Measurements from ENCODE around the gene CTDSP2.

The CTDSP2 gene

DNA sequence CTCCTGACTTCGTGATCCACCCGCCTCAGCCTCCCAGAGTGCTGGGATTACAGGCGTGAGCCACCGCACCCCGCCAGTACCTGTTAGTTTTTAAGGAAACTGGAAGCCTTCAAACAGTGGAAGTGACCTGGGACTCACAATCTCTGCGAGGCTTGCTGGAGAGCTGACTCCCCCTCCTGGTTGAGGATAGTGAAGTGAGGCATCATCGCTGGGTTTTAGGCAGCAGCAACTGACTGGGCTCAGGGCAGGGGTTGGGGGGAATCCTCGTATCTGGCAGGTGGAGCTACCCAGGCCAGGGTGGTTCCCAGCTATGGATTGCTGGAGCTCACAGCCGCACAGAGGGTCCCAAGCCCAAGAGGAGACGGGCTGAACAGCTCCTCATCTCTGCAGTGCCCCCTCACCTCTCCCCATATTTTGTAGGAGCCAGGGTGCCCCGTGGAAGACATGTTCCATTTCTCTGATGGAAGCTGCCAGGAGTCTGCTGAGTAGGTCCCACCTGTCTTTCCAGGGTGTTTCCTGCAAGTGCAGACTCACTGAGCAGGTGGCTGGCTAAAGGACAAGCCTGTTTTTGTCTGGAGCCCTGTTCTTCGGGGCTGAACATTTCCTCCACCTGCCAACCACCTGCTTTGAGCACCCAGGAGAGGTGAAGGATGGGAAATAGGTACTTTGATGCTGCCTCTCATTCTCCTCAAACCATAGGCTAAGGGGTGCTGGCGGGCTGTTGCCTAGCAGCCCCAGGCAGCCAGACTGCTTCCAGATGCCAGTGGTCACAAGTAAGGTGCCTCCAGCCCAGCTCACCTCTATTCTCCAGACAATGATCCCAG lies 31.1 kb downstream of the CTDSP2 start:
- DNase-seq (ENCODE audit: low read depth) = no peak

DNA sequence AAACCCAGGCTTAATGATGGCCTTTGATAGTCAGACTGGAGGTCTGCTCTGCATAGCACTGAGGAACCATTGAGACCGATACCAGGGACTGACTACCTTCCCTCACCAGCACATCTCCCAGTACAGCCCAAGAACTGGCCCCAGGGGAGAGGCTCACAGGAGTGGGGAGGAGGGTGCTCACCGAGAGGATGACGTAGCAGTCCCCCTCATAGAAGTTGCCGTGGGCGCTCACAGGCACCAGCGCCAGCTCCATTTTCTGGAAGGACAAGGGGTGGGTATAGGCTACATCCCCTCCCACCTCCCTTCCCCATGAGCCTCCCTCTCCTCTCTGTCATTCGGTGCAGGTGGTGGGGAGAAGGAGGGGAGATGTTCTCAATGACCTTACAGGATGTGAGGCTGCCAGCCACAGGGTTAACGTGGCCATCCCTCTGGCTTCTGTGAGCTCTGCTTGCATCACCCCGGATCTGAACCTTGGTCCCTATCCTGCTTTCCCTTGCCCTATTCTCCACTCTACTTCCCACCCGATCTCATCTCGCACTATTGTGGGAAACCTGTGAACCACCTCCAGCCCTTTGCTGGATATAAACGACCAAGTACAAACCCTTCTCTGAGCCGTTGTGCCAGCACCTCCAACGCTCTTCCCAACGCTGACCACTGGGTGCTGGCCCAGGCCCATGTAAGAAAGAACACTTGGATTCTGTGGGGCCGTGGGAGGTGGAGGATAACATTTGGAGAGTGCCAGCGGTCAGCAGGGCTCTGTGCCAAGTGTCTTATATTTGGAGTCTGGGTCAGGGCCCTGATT lies 32.4 kb downstream of the CTDSP2 start:
- DNase-seq (ENCODE audit: low read depth) = no peak

- DNase-seq (ENCODE audit: low read depth) = no peak
Measured at GRCh38 chr12:57813111-57813970, 33.2 kb downstream of the CTDSP2 start.

DNA sequence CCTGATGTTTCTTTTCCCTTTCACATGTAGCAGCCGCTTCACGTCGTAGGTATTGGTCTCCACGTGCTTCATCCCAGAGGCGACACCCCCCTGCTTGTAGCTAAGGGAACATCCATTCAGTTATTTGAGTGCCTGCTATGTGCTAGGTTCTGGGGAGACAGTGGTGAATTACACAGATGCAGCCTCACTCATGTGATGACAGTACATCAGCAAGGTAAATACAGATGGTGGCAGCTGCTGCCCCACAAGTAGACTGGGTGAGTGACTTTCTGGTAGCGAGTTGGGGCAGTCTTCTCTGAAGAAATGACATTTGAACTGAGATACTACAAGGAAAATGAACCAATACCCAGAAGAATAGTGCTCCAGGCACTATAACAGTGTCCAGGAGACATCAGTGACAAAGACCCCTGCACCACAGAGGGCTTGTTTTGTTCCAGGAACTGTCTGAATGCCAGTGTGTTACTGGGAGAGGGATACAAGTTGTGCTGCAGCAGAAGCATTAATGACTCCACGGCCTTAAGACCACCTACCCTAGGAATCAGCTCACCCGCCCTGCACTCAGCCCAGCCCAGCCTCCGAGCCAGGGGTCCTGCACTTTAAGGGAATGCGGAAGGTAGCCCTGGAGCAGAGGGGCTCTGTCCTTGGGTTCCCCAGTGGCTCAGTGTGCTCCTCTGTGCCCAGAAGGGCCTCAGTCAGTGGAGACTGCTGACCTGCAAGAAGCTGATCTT lies 35.3 kb downstream of the CTDSP2 start:
- DNase-seq (ENCODE audit: low read depth) = no peak

DNA sequence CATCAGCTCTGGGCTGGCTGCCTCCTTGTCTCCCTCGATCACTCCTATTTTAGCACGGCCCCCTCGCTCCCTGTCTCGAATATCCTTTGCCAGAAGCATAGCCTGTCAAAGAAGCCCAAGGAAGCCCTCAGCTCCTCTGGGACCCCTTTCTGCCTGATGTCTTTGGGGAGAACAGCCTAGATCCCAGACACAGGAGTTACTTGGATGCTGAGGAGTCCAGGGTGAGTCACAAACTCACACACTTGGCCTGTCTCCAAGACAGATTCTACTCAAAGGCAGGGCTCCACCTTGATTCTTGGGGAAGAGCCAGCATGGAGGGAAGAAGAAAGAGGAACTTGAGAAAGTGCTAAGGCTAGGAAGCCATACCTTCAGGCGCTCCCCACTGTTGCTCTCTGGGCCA lies 36.1 kb downstream of the CTDSP2 start:
- no peak for DNase-seq (ENCODE audit: low read depth)

DNA sequence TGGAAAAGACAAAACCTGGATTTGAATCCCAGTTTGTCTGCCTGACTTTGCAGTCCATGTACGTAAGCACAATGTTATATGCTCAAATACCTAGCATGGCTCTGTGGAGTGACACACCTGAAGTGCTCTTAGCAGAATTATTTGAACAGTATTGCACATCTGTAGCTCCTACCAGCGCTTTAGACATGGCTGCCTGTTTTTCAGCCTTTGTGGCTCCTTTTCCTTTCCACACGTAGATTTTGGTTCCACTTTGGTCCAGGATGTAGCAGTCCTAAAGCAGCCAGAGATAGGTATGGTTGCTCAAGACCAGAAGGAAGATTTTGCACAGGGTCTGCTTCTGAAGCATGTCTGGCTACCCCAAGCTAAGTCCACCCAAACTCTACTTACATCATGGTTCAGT lies 37.1 kb downstream of the CTDSP2 start:
- DNase-seq (ENCODE audit: low read depth) = no peak

DNA sequence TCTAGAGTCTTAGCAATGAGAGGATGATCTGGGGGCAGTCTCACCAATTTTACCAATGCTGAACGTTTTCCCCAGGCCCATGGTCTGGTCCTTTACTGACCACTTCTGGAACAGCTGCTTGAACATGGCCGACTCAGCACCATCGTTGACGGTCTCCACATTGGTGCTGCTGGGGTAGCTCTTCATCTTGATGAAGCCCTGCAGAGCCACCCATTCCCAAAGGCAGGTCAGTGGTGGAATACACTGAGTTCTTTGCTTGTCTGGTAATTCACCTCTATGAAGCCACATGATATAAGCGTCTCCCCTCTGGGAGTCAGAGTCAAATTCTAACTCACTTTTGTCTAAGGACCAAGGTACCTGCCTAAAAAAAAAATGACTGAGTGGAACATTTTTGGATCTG lies 38.2 kb downstream of the CTDSP2 start:
- DNase-seq (ENCODE audit: low read depth) = no peak

DNA sequence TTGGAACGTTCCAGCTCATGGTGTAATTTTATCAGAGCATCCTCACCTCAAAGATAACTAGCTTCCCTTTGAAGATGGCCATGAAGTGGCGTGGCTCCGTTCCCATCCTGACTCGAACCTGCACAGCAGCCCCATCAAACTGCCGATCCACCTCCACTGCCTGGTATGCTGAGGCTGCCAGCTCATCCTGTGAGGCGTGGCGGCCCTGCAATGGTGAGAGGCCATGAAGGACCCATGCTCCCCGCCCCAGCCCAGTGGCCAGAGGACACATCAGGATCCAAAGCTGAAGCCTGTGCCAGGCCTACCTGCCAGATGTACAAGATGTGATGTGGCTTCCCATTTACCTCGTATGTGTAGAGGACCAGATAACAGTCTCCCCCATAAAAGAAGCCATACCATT lies 39.2 kb downstream of the CTDSP2 start:
- DNase-seq (ENCODE audit: low read depth) = no peak

GRCh38 chr12:57806677-57807076 lies 39.9 kb downstream of the CTDSP2 start:
- no peak for DNase-seq (ENCODE audit: low read depth)

GRCh38 chr12:57803319-57803893 lies 43.1 kb downstream of the CTDSP2 start:
- DNase-seq (ENCODE audit: low read depth) = no peak

DNA sequence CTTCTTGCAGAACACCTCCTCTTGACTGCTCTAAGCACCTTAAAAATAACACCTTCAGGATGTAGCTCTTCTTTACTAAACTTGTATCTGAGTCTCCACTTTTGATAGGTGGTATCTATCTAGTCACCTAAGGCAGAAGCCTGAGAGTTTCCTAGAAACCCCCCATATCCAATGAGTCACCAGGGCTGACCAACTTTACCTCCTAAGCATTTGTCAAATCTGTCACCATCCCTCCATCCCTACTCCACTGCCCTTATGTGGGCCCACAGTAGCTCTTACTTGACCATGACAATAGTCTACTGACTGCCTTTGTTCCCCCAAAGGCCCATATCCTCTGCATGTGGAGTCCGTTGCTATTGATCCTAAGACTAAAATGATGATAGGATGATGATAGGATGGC lies 43.9 kb downstream of the CTDSP2 start:
- no peak for DNase-seq (ENCODE audit: low read depth)

GRCh38 chr12:57800965-57801364 lies 45.6 kb downstream of the CTDSP2 start:
- no peak for DNase-seq (ENCODE audit: low read depth)

GRCh38 chr12:57797933-57798332 lies 48.6 kb downstream of the CTDSP2 start:
- DNase-seq (ENCODE audit: low read depth) = no peak

- DNase-seq (ENCODE audit: low read depth) = no peak
Measured at GRCh38 chr12:57796996-57797395, 49.5 kb downstream of the CTDSP2 start.

- DNase-seq (ENCODE audit: low read depth) = no peak
Measured at GRCh38 chr12:57795354-57795753, 51.2 kb downstream of the CTDSP2 start.

GRCh38 chr12:57793920-57794319 lies 52.6 kb downstream of the CTDSP2 start:
- no peak for DNase-seq (ENCODE audit: low read depth)

DNA sequence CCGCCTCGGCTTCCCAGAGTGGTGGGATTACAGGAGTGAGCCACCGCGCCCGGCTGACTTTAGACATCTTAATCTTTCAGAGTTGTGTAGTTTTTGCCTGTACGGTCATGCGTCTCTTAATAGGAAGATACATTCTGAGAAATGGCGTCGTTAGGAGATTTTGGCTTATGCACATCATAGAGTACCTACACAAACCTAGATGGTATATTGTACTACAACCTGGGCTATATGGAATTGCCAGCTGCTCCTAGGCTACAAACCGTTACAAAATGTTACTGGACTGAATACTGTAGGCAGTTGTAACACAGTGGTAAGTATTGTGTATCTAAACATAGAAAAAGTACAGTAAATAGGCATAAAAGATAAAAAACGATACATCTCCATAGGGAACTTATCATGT lies 62.7 kb downstream of the CTDSP2 start:
- no peak for DNase-seq (ENCODE audit: low read depth)

DNA sequence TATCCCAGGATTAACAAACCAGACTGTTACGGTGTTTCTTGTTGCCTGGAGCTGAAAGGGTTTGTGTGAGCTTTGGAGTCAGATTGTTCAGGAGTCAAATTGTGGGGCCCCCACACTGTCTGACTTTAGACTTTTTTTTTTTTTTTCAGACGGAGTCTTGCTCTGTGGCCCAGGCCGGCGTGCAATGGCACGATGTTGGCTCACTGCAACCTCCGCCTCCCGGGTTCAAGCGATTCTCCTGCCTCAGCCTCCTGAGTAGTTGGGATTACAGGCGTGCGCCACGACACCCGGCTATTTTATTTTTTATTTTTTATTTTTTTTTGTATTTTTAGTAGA lies 63.1 kb downstream of the CTDSP2 start:
- DNase-seq (ENCODE audit: low read depth) = no peak

DNA sequence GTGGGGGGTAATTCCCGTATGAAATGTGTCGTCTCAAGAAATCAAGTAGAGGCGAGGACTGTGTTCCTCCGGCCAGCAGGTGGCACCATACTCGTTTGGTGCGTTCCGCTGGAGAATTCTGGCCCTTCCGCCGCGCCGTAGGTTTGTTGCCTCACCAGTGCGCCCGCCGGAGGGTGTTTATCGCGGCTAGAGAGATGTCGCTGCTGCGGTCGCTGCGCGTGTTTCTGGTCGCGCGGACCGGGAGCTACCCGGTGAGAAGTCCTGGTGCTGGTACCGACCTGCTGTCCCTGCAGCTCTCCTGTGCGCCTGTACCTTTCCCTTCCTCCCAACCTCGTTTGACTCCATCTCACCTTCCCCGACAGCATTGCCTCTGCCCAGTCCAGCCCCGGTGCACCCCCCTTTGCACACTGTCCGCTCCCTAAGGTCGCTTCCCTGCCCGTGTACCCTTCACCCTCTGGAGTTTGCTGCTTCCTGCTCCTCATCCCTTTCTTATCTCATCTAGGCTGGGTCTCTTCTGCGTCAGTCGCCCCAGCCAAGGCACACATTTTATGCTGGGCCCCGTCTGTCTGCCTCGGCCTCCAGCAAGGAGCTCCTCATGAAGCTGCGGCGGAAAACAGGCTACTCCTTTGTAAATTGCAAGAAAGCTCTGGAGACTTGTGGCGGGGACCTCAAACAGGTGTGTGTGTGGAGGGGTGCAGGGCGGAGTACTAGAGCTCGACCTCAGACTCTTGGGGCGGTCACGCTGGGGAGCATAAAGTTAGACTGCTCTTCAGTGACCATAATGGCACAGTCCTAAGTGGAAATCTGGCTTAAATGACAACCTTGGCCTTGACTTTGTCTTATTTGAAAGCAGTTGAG lies 63.7 kb downstream of the CTDSP2 start, which contains the start of gene TSFM:
Gene TSFM (plus strand): TSS at position 180 of the 858 bp plus-strand sequence. CDS start 15 bp downstream, at position 195.
- DNase-seq (ENCODE audit: low read depth) = peak; percentile 96

DNA sequence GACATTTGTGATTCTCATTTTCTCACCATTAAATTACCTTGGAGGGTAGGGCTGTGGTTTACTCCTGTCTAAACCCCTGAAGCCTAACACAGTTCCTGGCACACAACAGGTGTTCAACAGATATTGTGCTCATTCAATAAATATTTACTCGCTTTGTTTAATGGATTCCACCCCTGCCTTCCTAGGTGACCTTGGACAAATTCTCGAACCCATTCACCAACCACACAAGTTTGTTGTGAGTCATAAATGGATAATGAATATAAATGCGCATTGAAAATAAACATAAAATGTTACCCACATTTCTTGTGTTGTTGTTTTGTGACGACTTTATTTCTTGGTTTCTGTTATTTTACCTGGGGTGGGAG lies 64.3 kb downstream of the CTDSP2 start:
- DNase-seq (ENCODE audit: low read depth) = no peak

DNA sequence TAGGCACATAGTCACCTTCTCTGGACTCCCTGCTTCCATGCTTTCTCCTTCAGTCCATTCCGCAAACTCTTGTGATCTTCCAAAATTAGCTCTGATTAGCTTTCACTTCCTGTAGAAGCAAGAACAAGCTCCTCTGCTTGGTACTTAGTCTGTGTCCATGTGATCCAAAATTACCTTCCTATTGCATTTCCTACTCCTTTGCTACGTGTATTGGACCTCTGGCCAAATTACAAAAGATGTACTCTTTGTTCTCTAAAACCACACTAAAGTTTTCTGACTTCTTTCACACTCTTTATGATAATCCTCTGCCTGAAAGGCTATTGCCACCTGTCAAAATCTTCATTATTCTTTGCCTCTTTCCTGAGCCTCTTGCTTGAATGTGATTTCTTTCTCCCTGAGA lies 64.7 kb downstream of the CTDSP2 start:
- DNase-seq (ENCODE audit: low read depth) = no peak
